Activated naive CD8-positive, alpha-beta T cell treated with anti-CD3 and anti-CD28 coated beads, Interleukin-2, amount 10 ng/mL, durations not matched to agents 7 days and 5 days (primary cell): Measurements from ENCODE around the gene SLC29A2. TPM values are rescaled to one million over a fixed set of nuclear protein-coding genes. Genes with fewer than 3 reads are reported as not detected.

Experiments used
- ATAC-seq: fragments of 150-1000 bp; cut with Tn5 transposase; one replicate; pipeline ENCODE4 v1.10.0; 2021; ENCODE audit warnings: low read depth, moderate library complexity
- POLR2A ChIA-PET: fragments of 350-600 bp; sonication (Branson Sonifier 250); formaldehyde crosslinking; loops from one replicate; lab custom pipeline; 2021; ENCODE audit warnings: antibody characterized with exemption; lab: Charles Lee
- DNase-seq: peaks from one replicate; pipeline ENCODE4 v3.0.0; 2021
- H3K27ac Mint-ChIP-seq: one replicate; pipeline ENCODE4 v1.8.0; 2022; ENCODE audit warnings: mild to moderate bottlenecking, mixed read lengths
- H3K27me3 Mint-ChIP-seq: one replicate; pipeline ENCODE4 v1.8.0; 2022; ENCODE audit warnings: mild to moderate bottlenecking, moderate library complexity, mixed read lengths
- H3K36me3 Mint-ChIP-seq: one replicate; pipeline ENCODE4 v1.8.0; 2021; ENCODE audit warnings: mild to moderate bottlenecking, mixed read lengths
- H3K4me1 Mint-ChIP-seq: one replicate; pipeline ENCODE4 v1.8.0; 2021; ENCODE audit warnings: mixed read lengths
- H3K4me3 Mint-ChIP-seq: one replicate; pipeline ENCODE4 v1.8.0; 2022; ENCODE audit warnings: mild to moderate bottlenecking, moderate library complexity, mixed read lengths
- H3K9me3 Mint-ChIP-seq: one replicate; pipeline ENCODE4 v1.8.0; 2021; ENCODE audit warnings: mixed read lengths
- total RNA-seq, 2 experiments: library from RNA; stranded (reverse); gene quantifications; one replicate each; pipeline ENCODE4 v1.2.3, GENCODE V29; 2021

Gene SLC29A2
- total RNA-seq, 2 experiments from 2014 or later = 11.2 to 12.1 TPM

DNA sequence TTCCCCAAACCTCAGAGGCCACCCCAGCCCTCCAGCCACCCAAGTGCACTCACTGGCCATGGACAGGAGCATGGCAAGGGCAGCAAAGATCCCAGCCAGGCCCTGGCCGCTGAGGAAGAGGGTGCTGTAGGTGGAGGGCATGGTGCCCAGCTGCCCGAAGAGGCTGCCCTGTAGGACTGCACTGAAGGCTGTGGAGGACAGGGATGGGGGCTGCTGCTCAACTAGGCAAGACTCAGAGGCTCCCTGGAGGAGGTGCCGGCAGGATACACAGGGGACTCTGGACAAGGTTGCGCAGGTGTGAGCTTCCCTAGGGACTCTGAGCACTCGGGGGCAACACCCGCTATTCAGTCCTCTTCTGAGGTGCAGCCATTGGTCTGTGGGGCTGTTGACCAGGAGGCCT lies 3.1 kb downstream of the SLC29A2 start:
- no peak overlapping the region for H3K4me3 Mint-ChIP-seq
- POLR2A ChIA-PET = interaction anchor here (1.6 kb wide), 1 partner anchor 20 kb away, joined by 4 read pairs; no protein-coding TSS in a partner anchor
- peaks cover 2% of the 10 kb centered on the region for H3K36me3 Mint-ChIP-seq
- ATAC-seq = no peak
- H3K27ac Mint-ChIP-seq = no peak overlapping the region
- H3K9me3 Mint-ChIP-seq = no peaks in the 10 kb centered on the region
- peaks cover 14% of the 10 kb centered on the region for H3K4me1 Mint-ChIP-seq
- no peaks in the 10 kb centered on the region for H3K27me3 Mint-ChIP-seq
- DNase-seq = no peak

DNA sequence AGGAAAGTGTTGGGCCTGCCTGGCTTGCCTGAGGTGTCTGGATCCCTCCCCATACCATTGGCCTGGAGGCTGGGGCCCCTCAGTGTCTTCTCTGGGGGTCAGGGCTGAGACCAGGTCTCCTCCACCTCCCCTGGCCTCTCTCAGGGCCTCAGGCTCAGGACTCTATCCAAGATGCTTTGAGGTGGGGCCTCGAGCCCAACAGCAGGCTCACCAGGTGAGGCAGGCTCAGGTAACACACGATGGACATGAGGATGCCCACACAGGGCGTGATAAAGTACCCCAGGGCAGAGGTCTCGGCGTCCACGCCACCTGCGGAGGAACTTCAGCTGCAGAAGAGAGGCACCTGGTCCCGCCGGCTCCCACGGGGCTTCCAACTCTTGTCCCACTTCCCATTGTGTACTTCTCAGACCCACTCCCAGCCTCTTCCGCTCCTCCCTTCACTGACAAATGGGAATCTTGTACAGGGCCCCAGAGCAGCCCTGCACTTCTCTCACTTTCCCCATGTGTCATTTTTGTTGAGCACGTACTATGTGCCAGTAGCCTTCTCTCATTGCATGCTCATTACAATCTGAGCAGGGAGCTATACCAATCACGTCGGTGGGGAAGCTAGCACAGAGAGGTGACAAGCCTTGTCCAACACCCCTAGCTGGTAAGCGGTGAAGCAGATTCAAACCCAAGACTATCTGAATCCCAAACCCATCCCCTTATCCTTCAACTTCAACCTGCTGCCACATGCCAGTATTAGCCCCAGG lies 3.8 kb downstream of the SLC29A2 start:
- H3K36me3 Mint-ChIP-seq = peaks cover 2% of the 10 kb centered on the region
- H3K4me1 Mint-ChIP-seq = peaks cover 10% of the 10 kb centered on the region
- POLR2A ChIA-PET = no interaction called here
- ATAC-seq = no peak
- DNase-seq = no peak
- H3K4me3 Mint-ChIP-seq = no peak overlapping the region
- peak overlapping the region; percentile 32 for H3K27ac Mint-ChIP-seq
- no peaks in the 10 kb centered on the region for H3K27me3 Mint-ChIP-seq
- H3K9me3 Mint-ChIP-seq = no peaks in the 10 kb centered on the region

DNA sequence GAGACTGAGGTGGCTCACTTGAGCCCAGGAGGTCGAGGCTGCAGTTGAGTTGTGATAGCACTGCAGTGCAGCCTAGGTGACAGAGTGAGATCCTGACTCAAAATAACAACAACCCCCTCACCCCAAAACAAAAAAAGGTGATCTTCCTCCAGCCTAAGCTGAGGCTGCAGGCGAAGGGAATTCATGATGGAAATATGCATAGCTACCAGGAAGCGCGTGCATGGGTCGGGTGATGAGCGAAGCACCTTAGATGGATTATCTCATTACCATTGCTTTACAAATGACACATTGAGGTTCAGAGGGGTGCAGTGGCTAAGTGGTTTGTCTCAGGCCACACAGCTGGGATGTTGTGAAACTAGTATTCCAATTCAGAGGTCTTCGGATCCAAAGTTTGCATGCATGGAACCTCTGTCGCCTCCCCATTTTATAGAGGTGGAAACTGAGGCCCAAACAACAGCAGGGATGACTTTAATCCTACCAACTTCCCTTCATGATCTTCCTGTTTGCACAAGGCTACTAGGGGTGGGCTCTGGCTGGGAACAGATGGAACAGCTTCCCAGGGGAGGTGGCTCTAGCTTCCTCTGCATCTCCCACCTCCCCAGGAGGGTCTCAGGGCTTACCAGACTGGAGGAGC lies 4.6 kb downstream of the SLC29A2 start:
- Mint-ChIP-seq H3K36me3 (peaks cover 2% of the 10 kb centered on the region), H3K4me3 (no peak overlapping the region), H3K27me3 (no peaks in the 10 kb centered on the region), H3K9me3 (no peaks in the 10 kb centered on the region), H3K4me1 (peaks cover 6% of the 10 kb centered on the region), H3K27ac (no peak overlapping the region)
- ATAC-seq (no peak), DNase-seq (no peak)
- POLR2A ChIA-PET = interaction anchor here (0.6 kb wide), 1 partner anchor 54 kb away, joined by 3 read pairs; no protein-coding TSS in a partner anchor

DNA sequence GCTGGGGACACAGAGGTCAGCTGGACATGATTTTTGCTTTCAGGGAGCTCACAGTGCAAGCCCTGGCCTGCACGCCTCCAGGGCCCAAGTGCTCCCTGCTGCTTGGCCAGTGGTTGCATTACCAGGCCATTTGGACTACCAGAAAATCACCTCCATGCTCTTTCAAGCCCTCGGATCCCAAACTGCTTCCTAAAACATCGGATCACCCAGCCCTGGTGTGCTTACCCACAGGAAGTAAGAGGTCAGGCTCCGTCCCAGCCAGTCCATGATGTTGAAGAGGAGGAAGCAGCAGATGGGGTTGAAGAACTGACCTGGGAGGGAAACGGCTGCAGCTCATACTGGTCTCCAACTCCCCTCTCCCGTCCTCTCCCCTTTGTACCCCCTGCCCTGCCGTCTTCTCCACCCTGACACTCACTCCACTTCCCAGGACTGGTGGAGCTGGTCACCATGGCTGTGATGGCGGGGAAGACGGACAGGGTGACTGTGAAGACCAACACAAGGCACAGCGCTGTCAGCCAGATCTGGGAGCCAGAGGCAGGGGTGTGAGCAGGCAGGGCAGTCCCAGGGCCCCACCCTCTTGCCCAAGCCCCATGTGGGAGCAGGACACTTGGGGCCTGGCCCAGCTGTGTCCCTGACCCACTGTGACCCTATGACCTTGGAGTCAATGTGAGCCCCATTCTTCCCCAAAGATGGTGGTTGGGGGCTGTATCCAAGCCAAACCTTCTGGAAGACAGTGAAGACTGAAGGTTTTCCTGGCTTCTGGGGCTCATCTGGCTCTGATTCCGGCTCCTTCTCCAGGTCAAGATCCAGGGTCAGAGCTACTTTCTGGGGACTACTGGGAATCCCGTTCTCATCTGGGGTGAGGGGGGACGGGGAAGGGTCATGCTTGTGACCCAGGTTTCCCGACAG lies 5.6 kb downstream of the SLC29A2 start:
- no peak for ATAC-seq
- Mint-ChIP-seq H3K27me3 (no peaks in the 10 kb centered on the region), H3K36me3 (peaks cover 2% of the 10 kb centered on the region), H3K27ac (no peak overlapping the region), H3K4me3 (no peak overlapping the region), H3K4me1 (peaks cover 6% of the 10 kb centered on the region), H3K9me3 (no peaks in the 10 kb centered on the region)
- POLR2A ChIA-PET = no interaction called here
- DNase-seq = no peak

DNA sequence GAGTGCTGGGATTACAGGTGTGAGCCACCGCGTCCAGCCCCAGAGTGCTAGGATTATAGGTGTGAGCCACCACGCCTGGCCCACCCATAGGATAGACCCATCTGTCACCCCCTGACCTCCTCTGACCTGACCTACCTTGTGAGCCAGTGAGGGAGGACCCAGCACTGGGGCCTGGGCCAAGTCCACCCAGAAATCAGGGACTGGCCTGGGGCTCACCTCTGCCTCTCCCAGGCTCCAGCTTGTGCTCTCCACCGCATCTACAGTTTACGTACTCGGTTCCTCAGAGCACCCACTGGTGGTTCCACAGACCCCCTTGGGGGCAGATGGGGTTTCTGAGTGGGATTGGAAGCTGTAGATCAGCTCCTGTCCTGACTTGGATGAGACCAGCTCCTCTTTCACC lies 6.4 kb downstream of the SLC29A2 start:
- POLR2A ChIA-PET = interaction anchor here (1.5 kb wide), 1 partner anchor 21 kb away, joined by 3 read pairs; no protein-coding TSS in a partner anchor

DNA sequence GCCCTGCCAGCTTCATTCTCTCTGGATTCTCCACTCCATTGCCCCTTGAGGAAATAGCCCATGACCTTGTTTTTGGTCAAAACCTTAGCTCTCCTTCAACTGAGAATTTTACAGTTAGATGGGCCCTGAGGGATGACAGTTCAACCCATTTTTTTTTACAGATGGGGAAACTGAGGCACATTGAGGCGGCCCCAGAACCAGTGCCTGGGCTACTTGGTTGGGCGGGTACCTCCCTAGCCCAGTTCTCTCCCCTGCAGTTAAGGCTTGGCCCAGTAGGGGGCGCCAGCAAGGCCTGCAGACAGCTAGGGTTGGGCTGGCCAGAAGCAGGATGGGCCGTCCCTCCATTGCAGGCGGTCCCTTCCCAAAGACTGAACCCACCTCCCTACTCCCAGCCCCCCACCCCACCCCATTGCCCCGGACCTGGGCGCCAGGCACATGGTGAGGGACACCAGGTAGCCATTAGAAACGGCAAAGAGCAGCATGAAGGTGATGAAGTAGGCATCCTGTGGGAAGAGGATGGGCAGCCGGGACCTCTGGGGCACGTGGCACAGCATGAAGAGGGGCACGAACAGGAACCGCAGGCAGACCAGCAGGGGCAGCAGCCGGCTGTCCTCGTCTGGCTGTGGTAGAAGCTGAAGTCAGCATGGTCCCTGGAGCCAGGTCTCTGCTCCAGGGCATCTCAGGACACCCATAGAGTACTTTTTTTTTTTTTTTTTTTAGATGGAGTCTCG lies 7.6 kb downstream of the SLC29A2 start:
- Mint-ChIP-seq H3K4me1 (no peaks in the 10 kb centered on the region), H3K4me3 (no peak overlapping the region), H3K9me3 (no peaks in the 10 kb centered on the region), H3K27ac (no peak overlapping the region), H3K27me3 (no peaks in the 10 kb centered on the region), H3K36me3 (no peaks in the 10 kb centered on the region)
- peak; percentile 67 for ATAC-seq
- POLR2A ChIA-PET = interaction anchor here (0.6 to 1.9 kb wide), 7 partner anchors 9 to 274 kb away, joined by 3 to 5 read pairs (median 3); partner anchors contain the start of genes B4GAT1, RBM4 and YIF1A
- peak; percentile 85 for DNase-seq

More for the DNA sequence above, 6.4 kb downstream of the SLC29A2 start:
- H3K9me3 Mint-ChIP-seq = no peaks in the 10 kb centered on the region
- no peak overlapping the region for H3K27ac Mint-ChIP-seq
- ATAC-seq (no peak), DNase-seq (no peak)
- no peaks in the 10 kb centered on the region for H3K27me3 Mint-ChIP-seq
- H3K4me1 Mint-ChIP-seq = peaks cover 4% of the 10 kb centered on the region
- peaks cover 2% of the 10 kb centered on the region for H3K36me3 Mint-ChIP-seq
- no peak overlapping the region for H3K4me3 Mint-ChIP-seq

DNA sequence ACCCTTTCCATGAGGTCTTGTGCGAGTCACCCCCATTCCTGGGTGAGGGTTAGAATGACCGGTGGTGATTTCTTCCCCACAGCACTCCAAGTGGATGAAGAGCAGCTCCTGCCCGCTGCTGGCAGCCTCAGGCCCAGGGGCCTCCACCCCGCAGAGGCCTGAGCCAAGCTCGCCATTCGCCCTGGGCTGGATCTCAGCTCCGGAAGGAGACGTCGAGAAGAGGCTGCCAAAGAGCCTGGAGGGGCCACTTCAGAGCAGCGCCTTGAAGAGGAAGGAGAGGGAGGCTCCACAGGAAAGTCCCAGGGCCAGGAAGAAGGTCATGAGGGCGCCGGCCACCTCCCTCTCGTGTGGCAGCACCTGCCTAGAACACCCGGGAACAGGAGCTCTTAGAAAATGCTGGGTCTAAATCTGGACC lies 8.4 kb downstream of the SLC29A2 start:
- POLR2A ChIA-PET = interaction anchor here (0.7 to 1.9 kb wide), 6 partner anchors 9 to 275 kb away, joined by 3 to 5 read pairs (median 3); partner anchors contain the start of genes B4GAT1, RBM4 and YIF1A

DNA sequence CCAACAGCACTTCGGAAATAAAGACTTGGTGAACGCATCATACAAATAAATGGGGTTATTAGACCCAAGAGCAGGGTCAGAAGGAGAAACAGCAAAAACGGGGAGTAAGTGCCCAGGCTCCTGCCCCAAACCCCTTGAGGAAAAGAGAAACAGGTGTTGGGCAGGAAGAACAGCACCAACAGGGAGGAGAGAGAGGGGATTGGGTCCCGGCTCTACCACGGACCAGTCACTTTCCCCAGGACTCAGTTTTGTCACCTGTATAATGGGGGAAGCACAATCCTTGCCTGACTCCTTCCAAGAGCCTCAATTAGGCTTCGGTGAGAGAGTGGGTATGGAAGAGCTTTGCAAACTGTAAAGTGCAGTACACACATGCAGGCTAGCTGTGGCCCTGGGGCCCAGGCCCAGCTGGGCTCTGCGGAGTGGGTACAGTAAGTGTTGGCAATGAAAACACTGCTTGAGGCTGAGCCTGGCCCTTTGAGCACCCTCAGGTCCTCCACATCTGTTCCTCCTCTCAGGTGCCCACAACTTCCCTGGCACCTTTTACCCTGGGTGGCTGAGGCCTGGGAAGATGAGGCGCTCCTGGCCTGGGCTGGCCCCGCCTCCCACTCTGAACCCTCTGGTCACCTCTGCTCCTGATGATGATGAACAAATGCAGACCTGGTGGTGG lies 8.9 kb downstream of the SLC29A2 start:
- Mint-ChIP-seq H3K9me3 (no peaks in the 10 kb centered on the region), H3K4me3 (no peak overlapping the region), H3K36me3 (no peaks in the 10 kb centered on the region), H3K27me3 (no peaks in the 10 kb centered on the region), H3K4me1 (no peaks in the 10 kb centered on the region), H3K27ac (no peak overlapping the region)
- POLR2A ChIA-PET = interaction anchor here (0.7 to 1.9 kb wide), 4 partner anchors 10 to 74 kb away, joined by 3 to 5 read pairs (median 4); partner anchors contain the start of gene YIF1A
- ATAC-seq (no peak), DNase-seq (no peak)

More for the DNA sequence above, 8.4 kb downstream of the SLC29A2 start:
- no peaks in the 10 kb centered on the region for H3K9me3 Mint-ChIP-seq
- DNase-seq (no peak), ATAC-seq (no peak)
- H3K27ac Mint-ChIP-seq = no peak overlapping the region
- no peaks in the 10 kb centered on the region for H3K36me3 Mint-ChIP-seq
- H3K4me3 Mint-ChIP-seq = no peak overlapping the region
- no peaks in the 10 kb centered on the region for H3K27me3 Mint-ChIP-seq
- no peaks in the 10 kb centered on the region for H3K4me1 Mint-ChIP-seq

DNA sequence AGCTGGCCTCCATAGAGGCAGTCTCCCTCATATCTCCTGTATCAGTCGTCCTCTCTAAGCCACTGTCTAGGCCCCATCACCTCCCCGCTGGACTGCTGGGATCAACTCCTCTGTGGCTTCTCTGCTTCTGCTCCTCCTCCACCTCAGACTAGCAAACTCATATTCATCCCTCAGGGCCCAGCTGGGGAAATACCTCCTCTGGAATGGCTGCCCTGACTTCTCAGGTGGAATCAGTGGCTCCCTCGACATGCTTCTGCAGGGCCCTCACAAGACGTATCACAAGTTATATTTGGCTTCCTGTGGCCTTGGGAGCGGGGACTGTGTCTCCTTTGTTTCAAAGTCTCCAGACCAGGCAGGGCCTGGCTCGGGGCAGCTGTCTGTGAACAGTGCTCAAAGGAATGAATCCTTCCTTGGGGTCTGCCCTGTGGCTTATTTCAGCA lies 10.0 kb downstream of the SLC29A2 start:
- no peaks in the 10 kb centered on the region for H3K4me1 Mint-ChIP-seq
- H3K9me3 Mint-ChIP-seq = no peaks in the 10 kb centered on the region
- no peaks in the 10 kb centered on the region for H3K36me3 Mint-ChIP-seq
- POLR2A ChIA-PET = interaction anchor here (0.9 to 1.2 kb wide), 2 partner anchors 11 to 24 kb away, joined by 4 to 5 read pairs; no protein-coding TSS in a partner anchor
- H3K27me3 Mint-ChIP-seq = no peaks in the 10 kb centered on the region
- ATAC-seq (no peak), DNase-seq (no peak)
- no peak overlapping the region for H3K27ac Mint-ChIP-seq
- H3K4me3 Mint-ChIP-seq = no peak overlapping the region

DNA sequence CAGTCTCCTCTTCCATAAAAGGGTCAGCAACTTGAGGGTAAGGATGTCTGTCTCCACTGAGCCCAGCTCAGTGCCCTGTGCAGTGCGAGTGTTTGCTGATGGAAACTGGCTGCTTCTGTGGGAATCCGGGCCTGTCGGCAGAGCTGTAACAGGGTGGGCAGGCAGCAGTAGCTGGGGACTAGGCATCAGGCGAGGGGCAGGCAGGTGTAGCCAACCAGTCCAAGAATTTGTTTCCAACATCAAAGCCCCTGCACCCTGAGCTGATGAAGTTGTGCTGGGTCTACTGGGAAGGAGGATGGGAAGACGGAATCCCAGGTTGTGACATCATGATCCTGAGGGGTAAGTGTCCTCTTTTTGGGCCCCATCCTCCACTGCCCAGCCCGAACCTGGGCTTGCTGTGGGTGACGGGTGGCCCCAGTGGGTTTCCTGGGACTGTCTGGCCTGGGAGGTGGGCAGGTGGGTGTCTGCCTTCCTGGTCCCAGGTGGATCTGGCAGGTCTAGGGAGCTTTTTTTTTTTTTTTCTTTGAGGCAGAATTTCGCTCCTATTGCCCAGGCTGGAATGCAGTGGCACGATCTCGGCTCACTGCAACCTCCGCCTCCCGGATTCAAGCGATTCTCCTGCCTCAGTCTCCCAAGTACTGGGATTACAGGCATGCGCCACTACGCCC lies 11.0 kb downstream of the SLC29A2 start:
- no peak overlapping the region for H3K27ac Mint-ChIP-seq
- no peaks in the 10 kb centered on the region for H3K4me1 Mint-ChIP-seq
- no peak for DNase-seq
- no peak for ATAC-seq
- H3K36me3 Mint-ChIP-seq = no peaks in the 10 kb centered on the region
- no peaks in the 10 kb centered on the region for H3K9me3 Mint-ChIP-seq
- H3K4me3 Mint-ChIP-seq = no peak overlapping the region
- no peaks in the 10 kb centered on the region for H3K27me3 Mint-ChIP-seq
- POLR2A ChIA-PET = interaction anchor here (0.6 to 0.9 kb wide), 2 partner anchors 12 kb away, joined by 3 to 4 read pairs; no protein-coding TSS in a partner anchor

DNA sequence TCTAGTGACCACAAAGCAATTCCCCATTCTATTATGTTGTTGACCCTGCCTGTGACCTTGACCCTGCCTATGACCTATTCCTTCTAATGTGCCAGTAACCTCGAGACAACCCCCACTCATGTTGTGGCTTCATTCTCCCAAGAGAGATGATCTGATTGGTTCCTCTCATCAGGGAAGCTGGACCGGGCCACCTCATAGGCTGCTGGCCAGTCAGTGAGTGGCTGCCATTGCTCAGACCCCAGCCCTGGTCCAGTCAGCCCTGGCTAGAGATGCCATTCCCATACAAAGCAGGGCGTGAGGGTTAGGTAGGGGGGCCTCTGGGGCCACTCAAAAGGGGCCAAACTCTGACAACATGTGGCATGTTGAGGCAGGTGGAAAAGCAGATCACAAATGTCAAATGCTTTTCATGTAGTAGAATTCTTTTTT lies 11.9 kb downstream of the SLC29A2 start:
- no peaks in the 10 kb centered on the region for H3K36me3 Mint-ChIP-seq
- ATAC-seq (no peak), DNase-seq (no peak)
- POLR2A ChIA-PET = interaction anchor here (0.6 kb wide), 1 partner anchor 23 kb away, joined by 5 read pairs; no protein-coding TSS in a partner anchor
- no peaks in the 10 kb centered on the region for H3K9me3 Mint-ChIP-seq
- no peak overlapping the region for H3K27ac Mint-ChIP-seq
- no peaks in the 10 kb centered on the region for H3K4me1 Mint-ChIP-seq
- no peaks in the 10 kb centered on the region for H3K27me3 Mint-ChIP-seq
- no peak overlapping the region for H3K4me3 Mint-ChIP-seq
